Endothelial cell of umbilical vein (primary cell): Measurements from ENCODE around the gene SLC16A6.

Source experiments
- CTCF ChIP-seq, 2 donors: IDR thresholded peaks; 1 replicate in 1 of 2; 2 replicates in 1 of 2; pipeline ENCODE4 v1.5.1; 2011; ENCODE audit warnings: low read length in 2 of 2, mild to moderate bottlenecking in 2 of 2, moderate library complexity in 2 of 2, control low read depth in 1 of 2, inconsistent platforms in 1 of 2, low read depth in 1 of 2; ENCODE audit not compliant: insufficient read depth in 1 of 2; ENCODE audit errors: extremely low read depth in 1 of 2
- EZH2 ChIP-seq: IDR thresholded peaks from 2 replicates; pipeline ENCODE4 v1.6.1; 2012; ENCODE audit warnings: borderline replicate concordance, low read depth, mild to moderate bottlenecking, moderate library complexity, low read length, inconsistent platforms; ENCODE audit not compliant: severe bottlenecking
- GATA2 ChIP-seq: IDR thresholded peaks from 2 replicates; pipeline ENCODE4 v1.7.0; 2011; ENCODE audit warnings: low read depth, mild to moderate bottlenecking, moderate library complexity, mixed read lengths, low read length; ENCODE audit not compliant: insufficient read length, insufficient read depth
- JUN ChIP-seq: IDR thresholded peaks from 2 replicates; pipeline ENCODE4 v1.6.1; 2011; ENCODE audit warnings: borderline replicate concordance, low read depth; ENCODE audit not compliant: insufficient read length, insufficient read depth
- MAX ChIP-seq: IDR thresholded peaks from 2 replicates; pipeline ENCODE4 v1.6.1; 2011; ENCODE audit not compliant: insufficient read depth, insufficient read length
- MYC ChIP-seq: IDR thresholded peaks from one replicate; pipeline ENCODE4 v1.6.1; 2011; ENCODE audit warnings: mild to moderate bottlenecking, low read depth, low read length
- POLR2A ChIP-seq: IDR thresholded peaks from 2 replicates; pipeline ENCODE4 v1.6.1; 2012; ENCODE audit warnings: low read depth, mild to moderate bottlenecking, control low read depth, low read length
- POLR2AphosphoS5 ChIP-seq: IDR thresholded peaks from 2 replicates; pipeline ENCODE4 v1.6.1; 2012; ENCODE audit warnings: low read depth, mild to moderate bottlenecking, control low read depth, low read length, moderate library complexity; ENCODE audit not compliant: insufficient read depth

DNA sequence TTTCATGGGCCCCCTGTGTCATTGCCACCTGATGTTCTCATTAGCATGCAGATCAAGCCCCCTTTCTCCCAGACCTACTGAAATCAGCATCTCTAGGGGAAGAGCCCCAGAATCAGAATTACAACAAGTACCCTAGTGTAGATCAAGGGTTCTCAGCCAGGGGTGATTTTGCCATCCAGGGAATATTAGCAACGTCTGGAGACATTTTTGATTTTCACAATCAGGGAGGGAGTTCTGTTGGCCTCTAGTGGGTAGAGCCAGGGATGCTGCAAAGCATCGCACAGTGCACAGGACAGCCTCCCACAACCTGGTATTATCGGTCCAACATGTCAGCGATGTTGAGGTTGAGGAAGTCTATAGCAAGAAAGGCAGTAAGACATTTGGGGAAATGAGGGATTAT is 35.8 kb downstream of the SLC16A6 start:
- TF ChIP-seq GATA2 (no peak), CTCF (IDR thresholded peaks at IDR 0.05; ENCODE audit: extremely low read depth in 1 of 2, insufficient read depth in 1 of 2, low read depth in 1 of 2, low read length in 2 of 2) (no peak), POLR2A (no peak), POLR2AphosphoS5 (no peak), MAX (no peak), JUN (no peak), EZH2 (no peak), MYC (no peak)
